ENCODE data around the gene ETHE1.
A peak's percentile ranks its signal among the peaks of the same experiment; 100 is the strongest.

ETHE1 gene
- total RNA-seq = 23.0 to 52.9 (median 40.3) reads per million in 18 experiments

DNA sequence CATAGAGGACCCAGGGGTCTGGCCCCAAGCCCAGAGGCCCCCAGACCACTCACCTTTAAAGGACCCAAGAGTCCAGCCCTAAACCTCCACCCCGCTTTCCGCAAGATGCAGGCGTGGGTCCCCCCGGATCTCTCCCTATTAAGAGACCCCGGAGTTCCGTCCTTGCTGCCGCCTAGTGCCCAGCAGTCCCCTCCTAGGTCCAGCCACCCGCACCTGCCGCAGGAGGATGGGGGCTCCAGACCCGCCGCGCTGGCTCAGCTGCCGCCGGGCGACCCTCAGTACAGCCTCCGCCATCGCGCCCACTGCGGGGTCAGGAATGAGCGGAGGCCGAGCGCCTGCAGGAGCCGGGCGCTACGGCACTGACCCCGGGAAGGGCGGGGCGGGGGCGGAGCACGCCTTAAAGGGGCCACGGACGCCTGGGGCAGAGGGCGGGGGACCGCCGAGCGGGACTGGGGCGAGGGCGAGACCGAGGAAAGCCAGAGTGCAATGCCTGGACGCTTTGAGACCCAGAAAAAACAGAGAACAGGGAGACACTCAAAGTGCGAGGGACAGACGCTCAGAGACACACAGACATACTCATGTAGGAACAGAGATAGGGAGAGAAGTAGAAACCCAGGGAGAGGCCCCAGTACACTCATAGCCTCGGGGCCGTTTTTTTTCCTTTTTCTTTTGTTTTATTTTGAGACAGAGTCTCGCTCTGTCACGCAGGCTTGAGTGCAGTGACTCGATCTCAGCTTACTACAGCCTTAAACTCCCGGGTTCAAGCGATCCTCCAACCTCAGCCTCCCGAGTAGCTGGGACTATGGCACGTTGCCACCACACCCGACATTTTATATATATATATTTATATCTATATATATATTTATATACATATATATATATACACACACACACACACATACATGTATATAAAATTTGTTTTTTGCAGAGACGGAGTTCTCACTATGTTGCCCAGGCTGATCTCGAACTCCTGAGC is at the start of gene ETHE1:
TSS of gene ETHE1 (minus strand) at position 318 of the 976 bp plus-strand sequence. CDS start at position 294, 24 bp downstream.
- peak; percentile 61 to 77 for DNase-seq

DNA sequence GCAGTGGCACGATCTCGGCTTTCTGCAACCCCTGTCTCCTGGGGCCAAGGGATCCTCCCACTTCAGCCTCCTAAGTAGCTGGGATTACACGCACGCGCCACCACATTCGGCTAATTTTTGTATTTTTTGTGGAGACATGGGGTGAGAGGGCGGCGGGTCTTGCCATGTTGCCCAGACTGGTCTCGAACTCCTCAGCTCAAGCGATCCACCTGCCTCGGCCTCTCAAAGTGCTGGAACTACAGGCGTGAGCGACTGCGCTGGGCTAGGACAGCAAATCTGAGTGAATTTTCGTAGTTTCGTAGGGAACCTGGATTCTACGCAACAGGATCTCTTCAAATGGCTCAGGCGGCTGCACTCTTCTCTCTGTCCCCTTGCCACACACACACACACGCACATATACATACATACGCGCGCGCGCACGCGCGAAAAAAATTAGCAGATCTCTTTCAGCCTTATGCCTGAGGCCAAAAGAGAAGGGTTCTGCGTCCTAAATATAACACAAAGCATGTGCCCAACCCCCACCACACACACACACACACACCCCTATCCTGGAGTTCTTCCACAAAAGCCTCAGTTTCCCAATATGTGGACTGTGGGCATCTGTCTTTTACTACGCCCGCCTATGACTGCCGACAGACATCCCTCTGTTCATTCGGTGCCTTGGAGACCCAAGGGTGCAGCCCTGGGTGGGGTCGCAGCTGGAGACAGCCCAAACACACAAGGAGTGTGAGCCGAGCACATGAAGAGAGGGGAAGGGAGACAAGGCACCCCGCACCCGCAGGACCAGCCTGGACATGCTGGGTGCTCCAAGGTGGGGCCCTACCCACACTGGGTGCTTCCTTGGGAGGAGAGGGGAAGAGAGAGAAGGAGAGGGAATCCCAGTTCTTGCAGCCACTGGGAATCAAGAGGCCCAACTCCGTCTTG is 49.2 kb upstream of the ETHE1 start:
- DNase-seq = no peak

DNA sequence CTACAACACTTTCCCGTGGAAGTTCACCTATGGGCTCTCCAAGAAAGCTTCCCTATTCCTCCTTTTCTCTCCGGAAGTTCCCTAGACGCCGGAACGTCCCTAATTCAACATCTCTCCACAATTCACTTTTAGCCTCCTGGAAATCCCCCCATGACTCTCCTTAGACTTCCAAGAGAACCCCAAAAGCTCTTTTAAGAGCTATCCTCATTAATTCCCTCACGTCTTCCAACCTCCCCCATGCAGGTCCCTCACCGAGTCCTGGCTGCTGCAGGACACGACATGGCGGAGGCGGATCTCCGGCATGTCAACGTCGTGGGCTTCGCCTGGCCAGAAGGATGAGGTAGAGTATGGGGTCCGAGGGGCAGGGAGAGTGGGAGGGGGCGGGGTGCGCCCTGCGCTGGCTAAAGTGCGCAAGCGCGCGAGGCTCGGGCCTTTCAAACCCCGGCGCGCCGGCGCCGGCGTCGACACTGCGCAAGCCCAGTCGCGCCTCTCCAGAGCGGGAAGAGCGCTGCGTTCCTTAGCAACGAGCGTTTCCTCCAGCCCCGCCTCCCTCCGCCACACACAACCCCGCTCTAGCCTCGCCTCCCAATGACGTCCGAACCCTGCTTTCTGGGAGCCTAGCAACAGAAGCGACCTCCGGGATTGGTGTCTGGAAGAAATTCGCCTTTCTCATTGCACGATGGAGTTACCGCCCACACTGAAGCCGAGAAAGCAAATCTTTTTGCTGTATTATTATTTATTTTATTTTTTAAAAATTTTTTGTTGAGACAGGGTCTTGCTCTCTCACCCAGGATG is 48.4 kb upstream of the ETHE1 start, which contains the start of the genes PINLYP and XRCC1:
TSS of gene PINLYP (plus strand) at position 646 of the 795 bp plus-strand sequence. CDS start 1,391 bp downstream, outside the sequence.
TSS of gene XRCC1 (minus strand) at position 372 of the 795 bp plus-strand sequence. CDS start at position 303, 69 bp downstream.
- peak; percentile 99 for DNase-seq

DNA sequence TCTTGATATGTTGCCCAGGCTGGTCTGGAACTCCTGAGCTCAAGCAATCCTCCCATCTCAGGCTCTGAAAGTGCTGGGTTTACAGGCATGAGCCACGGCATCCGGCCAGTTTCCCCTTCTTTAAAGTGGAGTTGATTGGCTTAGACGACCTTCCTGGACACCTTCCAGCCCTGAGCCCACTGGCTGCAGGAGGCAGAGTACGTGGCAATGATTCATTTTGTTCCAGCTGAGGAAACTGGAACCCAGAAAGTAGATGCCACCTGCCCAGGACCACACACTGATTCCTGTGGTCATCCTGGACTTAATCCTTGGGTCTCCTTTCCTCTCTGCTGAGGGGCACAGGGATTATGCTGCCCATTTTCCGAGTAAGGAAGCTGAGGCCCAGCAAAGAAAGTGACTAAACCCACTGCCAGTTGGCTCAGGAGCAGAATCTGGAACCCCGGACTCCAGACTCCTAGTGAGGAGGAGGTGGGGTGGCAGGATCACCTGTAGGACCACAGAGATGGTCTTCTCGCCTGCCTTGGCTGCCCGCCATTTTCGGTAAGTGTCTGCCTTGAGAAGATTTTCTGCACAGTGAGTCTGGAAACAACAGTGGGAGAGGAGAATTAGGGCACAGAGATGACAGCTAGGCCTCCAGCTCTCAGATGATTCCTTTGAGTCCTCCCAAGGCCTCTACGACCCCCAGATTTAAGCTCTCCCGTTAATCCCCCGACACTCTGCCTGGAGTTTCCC is 47.6 kb upstream of the ETHE1 start:
- no peak for DNase-seq

DNA sequence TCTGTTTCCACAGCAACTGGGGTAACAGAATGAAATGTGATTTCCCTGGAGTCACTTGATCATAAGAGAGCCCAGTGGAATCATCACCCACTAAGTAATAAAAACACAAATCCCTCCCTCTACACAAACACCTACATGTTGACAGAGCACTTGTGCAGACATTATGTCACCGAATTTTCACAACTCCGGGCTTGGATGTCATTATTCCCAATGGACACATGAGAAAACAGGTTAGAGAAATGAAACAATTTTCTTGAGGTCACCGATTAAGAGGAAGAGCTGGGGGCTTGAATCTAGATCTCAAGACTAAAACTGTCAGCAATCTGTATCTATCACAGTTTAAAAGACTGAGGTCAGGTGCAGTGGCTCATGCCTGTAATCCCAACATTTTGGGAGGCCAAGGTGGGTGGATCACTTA is 45.2 kb upstream of the ETHE1 start:
- DNase-seq = peak; percentile 37 to 46

GRCh38 chr19:43570174-43570791 is 43.3 kb upstream of the ETHE1 start:
- DNase-seq = no peak

DNA sequence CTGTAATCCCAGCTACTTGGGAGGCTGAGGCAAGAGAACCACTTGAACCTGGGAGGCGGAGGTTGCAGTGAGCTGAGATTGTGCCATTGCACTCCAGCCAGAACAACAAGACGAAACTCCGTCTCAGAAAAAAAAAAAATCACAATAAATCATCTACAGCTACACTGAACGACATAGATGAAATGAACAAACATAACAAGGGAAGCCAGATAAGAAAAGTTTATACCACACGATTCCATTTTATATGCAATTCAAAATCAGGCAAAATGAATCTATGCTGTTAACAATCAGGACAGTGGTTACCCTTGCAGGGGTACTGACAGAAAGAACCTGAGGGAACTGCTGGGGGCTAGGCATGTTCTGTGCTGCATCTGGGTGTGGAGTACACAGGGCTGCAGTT is 42.7 kb upstream of the ETHE1 start:
- no peak for DNase-seq

GRCh38 chr19:43564800-43565199 is 37.8 kb upstream of the ETHE1 start:
- no peak for DNase-seq

- peak in 1 of 2 donors; percentile 20 for DNase-seq
Measured at GRCh38 chr19:43563816-43564457, 36.9 kb upstream of the ETHE1 start.

DNA sequence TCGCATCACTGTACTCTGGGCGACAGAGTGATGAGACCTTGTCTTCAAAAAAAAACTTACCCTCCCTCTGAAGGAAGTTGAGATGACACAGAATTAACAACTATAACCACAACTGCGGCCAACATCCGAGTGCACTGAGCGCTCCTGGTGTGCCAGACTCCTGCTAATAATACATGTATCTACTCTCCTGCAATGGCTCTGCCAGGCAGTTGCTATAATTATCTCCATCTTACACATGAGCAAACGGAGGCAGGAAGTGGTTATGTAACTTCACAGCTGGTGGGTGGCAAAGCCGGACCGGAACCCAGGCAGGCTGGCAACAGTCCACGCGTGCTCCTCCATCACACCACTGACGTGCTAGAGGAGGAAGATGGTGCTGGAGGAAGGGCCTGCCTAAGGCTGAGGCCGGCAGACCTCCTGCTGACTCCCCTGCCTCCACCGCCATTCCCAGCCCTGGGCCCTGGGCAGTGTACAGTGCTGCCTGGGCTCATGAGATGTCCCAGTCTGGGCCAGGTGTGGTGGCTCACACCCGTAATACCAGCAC is 35.8 kb upstream of the ETHE1 start:
- peak; percentile 94 to 95 for DNase-seq

DNA sequence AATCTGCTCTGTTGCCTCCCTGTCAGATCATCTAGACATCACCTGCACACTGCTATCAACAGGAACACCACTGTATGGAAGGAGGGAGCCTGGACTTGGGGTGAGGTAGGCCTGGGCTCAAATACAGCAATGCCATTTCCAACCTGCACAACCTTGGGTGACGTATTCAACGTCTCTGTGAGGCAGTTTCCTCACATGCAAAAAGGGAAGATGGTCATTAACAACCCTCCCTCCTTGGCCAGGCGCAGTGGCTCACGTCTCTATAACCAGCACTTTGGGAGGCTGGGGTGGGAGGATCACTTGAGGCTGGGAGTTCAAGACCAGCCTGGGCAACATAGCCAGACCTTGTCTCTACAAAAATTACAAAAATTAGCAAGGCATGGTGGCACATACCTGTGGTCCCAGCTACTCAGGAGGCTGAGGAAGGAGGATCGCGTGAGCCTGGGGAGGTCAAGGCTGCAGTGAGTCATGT is 35.3 kb upstream of the ETHE1 start:
- DNase-seq = peak in 1 of 2 donors; percentile 41

DNA sequence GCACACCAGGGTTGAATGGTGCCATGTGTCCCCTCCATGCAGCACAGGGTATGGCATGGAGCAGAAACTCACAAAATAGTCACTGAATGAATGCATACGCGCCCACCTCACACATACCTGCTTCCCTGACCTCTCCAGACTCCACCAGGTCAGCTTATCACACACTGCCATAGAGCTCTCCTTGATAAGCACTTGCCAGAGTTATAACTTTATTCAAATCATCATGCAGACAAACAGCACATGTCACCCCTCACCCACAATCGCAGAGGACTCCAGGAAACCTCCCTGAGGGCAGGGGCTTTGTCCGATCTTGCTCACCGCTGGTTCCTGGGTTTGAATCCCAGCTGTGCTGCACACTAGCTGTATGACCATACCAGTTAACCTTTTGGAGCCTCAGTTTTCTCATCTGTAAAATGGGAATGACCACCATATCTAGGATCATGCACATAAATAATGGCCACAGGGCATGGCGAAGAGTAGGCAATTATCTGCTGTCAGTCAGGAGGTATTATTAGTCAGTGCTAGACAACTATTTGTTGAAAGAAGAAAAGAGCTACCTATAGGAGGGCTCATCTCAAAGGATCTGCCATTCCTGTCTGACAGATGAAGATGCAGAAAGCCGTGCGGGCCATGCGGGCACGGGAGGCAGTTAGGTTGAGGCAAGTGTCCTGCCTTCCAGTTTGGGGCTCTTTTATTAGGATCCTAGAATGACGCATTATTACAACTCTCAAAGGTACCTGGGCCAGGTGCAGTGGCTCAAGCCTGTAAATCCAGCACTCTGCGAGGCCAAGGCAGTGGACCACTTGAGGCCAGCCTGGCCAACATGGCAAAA is 34.4 kb upstream of the ETHE1 start:
- DNase-seq = no peak

DNA sequence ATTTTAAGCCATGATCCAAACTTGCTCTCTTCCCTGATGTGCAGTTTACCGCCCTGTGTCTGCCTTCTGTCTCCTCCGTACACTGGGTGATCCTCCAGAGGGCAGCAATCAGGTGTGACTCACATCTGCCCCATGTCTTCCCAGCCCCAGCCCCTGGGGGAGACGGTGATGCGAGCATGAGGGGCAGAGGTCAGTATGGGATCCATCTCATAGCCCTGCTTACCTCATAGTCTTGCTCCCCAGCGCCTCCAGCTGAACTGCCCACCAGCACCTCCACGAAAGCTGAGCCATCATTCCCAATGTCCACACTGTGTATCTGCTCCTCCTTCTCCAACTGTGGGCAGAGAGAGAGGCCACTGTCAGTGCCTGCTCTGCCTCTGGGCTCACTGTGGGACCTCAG is 33.7 kb upstream of the ETHE1 start:
- peak; percentile 28 to 54 for DNase-seq

DNA sequence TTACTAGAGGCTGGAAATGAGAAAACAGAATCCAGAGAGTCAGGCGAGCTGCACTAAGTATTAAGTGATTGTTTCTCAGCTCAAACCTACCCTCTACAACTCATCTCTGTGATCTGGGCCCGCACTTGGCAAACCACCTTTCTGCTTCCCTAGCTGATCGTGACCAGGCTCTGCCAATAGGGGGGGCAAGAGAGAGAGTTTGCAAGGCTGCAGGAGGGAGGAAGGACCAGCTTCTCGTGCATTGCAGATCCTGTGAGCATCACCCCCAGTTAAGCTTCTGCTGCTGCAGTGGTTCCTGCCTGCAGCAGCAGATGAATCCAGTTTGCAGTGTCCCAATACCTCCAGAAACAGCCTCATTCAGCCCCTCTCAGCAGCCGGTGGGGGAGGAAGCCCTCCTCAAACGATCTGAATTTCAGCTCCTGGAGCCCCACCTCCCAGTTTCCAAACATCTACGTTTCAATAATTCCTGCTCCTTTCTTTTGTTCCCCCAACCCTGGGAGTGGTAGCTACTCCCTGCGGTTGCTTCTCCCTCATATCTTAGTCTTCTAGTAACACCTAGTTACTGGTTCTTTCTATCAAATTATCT is 28.3 kb upstream of the ETHE1 start:
- DNase-seq = peak; percentile 80 to 86

DNA sequence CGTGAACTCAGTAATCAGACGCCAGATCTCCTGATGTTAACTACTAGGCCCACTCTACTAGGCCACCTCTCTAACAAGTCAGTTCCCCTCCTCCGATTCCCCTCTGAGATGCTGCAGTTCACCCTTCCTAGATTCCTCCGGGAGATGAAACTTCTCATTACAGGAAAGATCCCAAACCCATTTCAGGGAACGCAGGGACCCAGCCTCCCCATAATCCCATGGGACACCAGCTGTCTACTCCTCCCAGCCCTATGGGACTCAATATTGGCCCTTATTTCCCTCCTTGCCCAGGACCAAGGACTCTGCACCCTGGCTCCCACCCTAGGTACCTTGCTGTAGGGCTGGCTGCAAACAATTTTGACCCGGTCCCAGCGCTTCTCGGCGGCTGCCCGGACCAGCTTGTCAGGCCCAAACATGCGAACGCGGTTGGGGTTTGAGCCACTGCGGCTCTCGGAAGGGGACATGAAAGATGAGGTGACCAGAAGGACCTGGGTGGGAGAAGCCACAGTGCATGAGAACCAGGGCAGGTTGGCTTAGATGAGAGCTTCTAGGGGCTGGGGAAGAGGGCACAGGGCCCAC is 27.4 kb upstream of the ETHE1 start:
- no peak for DNase-seq

DNA sequence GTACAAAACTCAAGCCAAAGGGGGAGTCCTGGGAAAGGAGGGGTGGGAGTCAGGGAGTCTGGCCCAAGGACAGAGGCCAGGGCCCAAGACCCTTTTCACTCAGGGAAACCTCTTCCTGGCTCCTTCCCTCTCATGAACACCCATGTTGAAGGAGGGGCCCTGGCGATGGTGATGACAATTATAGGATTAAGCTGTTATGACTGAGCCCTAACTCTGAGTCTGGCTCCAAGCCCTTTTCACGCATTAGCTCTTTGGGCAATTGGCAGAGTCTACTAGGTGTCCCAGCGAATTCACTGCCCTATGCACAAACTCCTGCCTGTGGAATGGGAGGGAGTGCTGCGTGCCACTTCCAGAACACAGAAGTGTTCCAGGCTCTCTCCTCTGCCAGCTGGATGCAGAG is 26.7 kb upstream of the ETHE1 start:
- DNase-seq = no peak

DNA sequence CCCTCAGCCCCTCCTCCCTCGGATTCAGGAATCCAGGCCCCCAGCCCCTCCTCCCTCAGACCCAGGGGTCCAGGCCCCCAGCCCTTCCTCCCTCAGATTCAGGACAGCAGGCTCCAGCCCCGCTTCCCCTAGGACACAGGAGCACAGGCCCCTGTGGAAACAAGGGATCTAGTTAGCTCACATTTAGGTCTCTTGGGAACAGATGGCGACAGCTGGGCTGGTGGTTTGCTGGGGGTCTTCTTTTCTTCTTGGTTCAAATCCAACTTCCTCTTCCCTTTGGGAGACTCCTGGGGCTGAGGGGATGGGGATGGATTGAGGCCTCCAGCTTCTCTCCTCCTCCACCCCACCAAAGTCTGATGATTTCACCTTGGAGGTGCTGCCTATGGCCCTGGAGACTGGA is 25.6 kb upstream of the ETHE1 start:
- no peak for DNase-seq

GRCh38 chr19:43552198-43552450 is 25.1 kb upstream of the ETHE1 start:
- no peak for DNase-seq

Measured in inflammatory macrophage (primary cell).